SK-N-MC (cell line): Measurements from ENCODE around the gene OR11L1.

ENCODE experiments used
- EZH2 ChIP-seq: fragments of 200-600 bp; sonication (generic); IDR thresholded peaks from one replicate; pipeline ENCODE4 v1.6.1; 2017; ENCODE audit warnings: antibody characterized with exemption
- POLR2AphosphoS5 ChIP-seq: IDR thresholded peaks from 2 replicates; pipeline ENCODE4 v1.6.1; 2012; ENCODE audit warnings: mild to moderate bottlenecking, low read depth, low read length, borderline replicate concordance

DNA sequence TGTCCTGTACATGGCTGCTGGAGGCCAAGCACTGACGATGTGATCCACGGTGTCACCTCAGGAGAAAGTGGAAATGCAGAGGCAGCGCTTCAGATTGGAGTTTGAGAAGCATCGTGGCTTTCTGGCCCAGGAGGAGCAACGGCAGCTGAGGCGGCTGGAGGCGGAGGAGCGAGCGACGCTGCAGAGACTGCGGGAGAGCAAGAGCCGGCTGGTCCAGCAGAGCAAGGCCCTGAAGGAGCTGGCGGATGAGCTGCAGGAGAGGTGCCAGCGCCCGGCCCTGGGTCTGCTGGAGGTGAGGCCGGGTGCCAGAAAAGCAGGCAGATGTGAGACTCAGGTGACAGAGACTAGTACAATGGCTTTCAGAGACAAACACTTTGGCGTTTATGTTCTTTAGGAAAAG, 22.9 kb upstream of the OR11L1 start:
- TF ChIP-seq EZH2, result no peak
- no peak for TF ChIP-seq POLR2AphosphoS5
